HG03521 (cell line): ENCODE measurements around the gene GATA5.

ENCODE experiments used
- ATAC-seq: cut with Tn5 transposase; IDR thresholded peaks from one replicate; pipeline ENCODE4 v1.9.1; 2021; ENCODE audit warnings: mild to moderate bottlenecking, moderate library complexity; ENCODE audit not compliant: unreplicated experiment

GATA5 gene

DNA sequence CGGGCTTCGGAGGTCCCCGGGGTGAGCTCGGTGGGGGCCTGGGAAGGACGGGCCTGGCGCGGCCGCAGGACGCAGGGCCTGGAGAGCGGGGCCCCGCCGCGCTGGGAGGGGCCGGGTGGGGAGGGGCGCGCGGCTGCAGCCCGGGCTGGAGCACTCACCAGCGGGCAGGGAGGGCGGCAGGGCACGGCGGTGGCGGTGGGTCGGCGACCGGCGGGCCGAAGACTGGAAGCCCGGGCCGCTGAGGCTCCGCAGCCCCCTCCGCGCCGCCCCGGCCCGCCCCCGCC lies at the start of gene GATA5:
Gene GATA5, minus strand, starts transcription at position 224 of the 284 bp plus-strand sequence. CDS start 474 bp downstream, outside the sequence.
- no peak for ATAC-seq

DNA sequence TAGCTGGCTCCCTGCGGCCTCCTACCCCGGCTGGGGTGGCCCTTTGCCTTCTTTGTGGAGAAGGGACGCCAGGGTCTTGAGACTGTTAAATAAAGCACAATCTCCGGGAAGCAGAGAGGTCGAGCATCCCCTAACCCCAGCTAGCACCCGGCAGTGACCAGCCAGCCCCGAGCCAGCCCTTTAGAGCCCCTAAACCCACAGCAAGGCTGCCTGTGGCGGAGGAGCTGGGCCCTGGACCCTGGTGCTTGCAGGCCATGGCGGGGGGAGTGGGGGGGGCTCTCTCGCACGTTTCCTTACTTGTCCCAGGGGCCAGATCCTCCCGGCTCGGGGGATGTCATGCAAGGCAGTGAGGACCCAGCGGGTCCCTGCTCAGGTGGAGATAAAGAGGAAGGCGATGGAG lies 49.2 kb upstream of the GATA5 start:
- ATAC-seq, result no peak

- no peak for ATAC-seq
Observed at GRCh38 chr20:62524505-62524911, 48.7 kb upstream of the GATA5 start.

DNA sequence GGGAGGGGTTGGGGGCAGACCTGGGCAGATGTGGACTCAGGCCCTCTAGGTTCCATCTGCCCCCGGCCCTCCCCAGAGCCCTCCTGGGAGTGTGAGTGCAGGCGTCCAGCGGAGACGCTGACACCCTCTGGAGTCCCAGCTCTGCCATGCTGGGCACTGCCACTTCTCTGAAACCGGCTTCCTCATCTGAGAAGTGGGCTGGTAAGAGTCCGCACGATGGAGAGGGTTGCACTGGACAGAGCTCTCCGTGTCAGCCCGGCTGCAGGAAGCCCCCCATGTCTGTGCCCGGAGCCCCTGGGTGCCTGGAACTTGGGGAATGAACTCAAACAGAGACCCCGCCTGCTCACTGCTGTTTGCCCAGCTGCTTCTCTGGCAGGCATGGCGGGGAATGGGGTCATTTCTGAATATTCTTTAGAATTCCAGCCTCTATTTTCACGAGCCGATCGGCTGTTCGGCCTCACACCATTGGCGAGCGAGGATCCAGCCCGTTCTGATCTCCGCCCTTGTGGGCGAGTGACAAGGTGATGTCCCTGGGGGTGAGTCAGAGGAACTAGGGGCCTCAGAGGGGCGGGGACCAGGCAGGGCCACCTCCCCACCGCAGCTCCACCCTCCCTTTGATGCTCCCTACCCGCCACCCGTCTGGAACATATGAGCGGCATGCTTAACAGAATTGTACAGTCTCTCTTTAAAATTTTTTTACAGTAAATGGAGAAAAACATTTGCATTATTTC lies 47.8 kb upstream of the GATA5 start:
- ATAC-seq, result no peak

GRCh38 chr20:62522748-62523396 lies 47.1 kb upstream of the GATA5 start:
- ATAC-seq, result no peak

DNA sequence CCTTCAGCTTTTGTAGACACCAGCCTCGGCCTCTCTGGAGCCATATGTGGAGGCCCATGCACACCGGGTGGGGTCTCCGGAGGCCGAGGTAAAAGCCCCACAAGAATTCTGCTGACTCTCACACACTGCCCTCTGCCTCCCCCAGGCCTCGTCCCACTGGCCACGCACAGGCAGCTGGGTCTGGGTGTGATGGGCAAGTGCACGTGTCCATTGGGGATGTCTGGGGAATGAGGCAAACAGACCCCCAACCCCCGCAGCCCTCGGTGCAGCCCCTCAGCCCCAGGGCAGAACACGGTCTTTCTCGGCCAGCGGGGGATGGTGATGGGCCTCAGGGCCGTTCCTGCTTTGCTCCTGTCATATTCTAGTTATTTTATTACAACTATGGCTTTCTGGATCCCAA lies 44.0 kb upstream of the GATA5 start:
- no peak for ATAC-seq

DNA sequence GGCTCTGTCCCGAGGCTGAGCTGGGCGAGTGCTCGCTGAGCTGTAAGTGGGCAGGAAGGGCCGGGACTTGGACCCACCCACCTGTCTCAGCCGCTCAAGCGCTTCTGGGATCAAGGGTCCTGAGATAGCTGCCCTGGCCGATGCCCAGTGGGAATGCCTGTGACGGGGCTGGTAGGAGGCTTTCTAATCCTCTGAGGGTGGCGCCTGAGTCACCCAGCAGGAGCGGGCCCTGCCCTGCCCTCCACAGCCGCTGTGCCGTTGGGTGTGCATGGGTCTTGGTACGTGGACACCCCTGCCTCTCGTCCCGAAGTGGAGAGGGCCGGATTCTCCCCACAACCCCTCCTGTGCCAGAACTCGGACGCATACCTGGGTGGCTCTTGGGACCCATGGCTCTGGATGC lies 43.1 kb upstream of the GATA5 start:
- ATAC-seq, result no peak

- ATAC-seq, result no peak
Observed at GRCh38 chr20:62517901-62518610, 42.3 kb upstream of the GATA5 start.

DNA sequence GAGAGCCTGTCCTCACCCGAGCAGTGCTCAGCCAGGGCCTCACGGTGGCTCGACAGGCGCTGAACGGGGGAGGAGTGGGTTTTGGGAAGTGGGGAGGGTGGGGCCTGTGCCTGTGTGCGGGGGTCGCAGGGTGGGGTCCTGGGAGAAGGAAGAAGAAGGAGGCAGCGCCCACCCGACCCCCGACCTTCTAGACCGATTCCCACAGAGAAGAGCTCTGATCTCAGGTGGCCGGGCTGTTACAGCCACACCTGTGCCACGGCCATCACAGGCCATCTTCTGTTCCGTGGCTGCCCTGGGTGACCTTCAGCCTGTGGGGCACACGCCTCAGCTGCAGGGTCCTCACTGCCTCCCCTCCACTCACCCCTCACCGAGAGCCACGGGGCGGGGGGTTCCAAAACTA lies 41.4 kb upstream of the GATA5 start:
- no peak for ATAC-seq

- ATAC-seq, result no peak
Observed at GRCh38 chr20:62516338-62516737, 40.5 kb upstream of the GATA5 start.

DNA sequence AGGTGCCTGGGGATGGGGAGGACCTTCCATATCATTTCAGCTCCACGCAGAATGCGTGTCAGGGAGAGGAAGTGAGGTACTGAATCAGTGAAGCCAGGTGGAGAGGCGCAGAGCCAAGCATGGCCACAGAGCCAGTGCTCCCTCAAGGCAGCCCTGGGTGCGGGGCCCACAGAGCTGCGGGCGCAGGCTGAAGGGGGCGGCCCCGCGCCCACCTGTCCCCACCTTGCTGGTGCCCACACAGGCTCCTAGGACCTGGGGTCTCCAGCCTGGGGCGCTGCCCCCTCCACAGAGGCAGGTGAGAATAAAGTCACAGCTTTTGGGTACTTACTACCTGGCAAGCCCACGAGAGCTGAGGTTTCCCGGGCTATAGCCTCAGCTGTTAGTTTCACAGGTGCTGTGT lies 40.0 kb upstream of the GATA5 start:
- no peak for ATAC-seq

GRCh38 chr20:62515280-62515679 lies 39.5 kb upstream of the GATA5 start:
- ATAC-seq, result no peak

GRCh38 chr20:62513991-62514390 lies 38.2 kb upstream of the GATA5 start:
- ATAC-seq, result no peak

DNA sequence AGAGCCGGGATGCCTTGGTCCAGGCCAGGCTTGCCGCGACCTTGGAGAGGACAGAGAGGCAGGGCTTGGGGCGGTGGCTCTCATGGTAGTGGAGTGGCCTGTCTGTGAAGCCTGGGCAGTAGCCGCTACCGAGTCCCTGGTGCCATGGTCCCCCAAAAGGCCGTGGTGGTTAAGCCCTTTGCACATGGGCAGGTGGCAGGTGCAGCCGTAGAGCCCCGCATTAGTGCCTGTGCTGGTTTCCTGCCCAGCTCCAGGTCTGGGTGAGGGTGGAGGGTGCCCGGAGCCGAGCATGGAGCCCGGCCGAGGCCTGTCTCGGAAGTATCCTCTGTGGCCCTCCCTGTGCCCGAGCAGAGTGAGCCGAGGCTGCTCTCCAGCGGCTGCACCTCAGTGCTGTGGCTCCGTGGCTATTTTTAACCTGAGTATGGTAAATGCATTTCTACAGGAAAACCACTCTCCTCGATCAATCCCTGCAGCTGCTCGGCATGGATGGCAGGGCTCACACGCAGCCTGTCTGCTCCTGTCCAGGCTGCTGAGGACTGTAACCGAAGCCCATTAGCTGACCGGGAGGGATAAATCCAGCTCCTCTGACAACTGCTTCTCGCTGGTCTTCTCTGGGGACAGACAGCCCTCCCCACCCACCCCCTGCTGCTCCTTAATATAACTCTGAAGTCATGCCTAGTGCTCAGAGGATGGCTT lies 36.3 kb upstream of the GATA5 start:
- ATAC-seq, result no peak

DNA sequence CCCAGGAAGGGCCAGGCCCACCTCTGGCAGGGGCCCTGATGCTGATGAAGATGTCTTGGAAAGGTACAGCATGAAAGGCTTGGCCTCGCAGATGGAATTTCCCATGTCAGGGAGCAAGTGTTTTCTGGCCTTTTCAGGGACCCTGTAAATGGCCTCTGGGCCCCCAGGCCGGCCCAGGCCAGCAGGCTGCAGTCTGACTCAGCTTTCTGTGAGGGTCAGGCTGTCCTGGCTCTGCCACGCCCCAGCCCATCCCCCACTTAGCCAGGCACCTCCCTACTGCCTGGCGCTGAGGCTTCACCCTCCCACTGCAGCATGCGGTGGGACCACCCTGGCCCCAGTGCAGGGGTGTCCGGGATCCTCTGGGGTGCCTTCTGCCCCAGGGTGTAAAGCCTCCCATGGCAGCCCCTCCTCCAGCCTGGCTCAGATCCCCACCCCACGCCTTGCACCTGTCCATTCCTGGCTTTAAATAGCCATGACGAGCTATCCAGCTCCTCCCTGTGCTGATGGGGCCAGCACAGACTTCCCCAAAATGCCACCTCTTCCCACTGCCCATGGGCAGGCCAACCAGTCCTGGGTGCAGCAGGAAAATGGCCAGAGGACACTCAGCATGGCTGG lies 35.6 kb upstream of the GATA5 start:
- no peak for ATAC-seq

DNA sequence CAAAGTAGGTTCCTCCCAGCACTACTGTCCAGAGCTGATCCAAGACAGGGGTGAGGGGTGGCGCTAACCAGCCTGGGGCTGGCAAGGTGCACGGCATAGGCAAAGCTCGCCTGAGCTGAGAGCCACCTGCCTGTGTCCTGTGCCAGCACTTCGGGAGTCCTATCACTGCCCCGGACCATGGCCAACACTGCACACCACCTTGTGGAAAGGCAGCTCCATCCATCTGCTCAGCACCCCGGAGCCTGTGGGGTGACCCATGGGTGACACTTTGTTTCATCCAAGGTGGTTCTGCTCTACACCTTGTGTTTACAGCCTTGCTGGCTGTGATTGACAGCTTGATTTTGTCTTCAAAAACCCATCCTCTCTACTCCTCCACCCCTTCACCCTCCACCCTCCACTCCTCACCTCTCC lies 32.9 kb upstream of the GATA5 start:
- ATAC-seq, result no peak

DNA sequence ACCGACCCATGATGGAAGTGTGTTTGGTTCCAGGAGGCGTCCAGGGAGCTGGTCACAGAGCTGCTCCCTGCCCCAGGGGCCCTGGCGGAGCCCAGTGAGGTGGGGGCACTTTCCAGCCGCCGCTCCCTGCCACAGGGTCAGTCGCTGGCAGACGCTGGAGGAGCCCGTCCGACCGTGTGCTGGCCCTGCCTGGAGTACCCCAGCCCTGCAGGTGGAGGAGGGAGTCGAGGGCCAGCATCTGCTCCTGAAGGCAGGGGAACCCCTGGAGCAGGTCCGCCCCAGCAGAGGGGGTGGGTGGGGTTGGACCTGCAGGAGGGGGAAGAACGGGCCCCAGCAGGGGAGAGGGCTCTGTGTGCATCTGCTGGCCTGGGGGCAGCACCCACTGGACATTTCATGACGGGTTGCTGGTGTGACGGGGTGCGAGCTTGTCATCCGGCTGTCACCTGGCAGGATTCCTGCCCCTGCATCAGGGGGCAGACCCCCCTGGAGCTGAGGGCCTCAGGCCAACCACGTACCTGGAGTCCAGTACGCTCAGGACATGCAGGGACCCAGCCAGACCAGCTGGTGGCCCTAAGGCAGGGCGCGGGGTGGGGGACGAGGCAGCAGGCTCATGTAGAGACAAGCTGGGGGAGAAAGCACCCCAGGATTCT lies 32.3 kb upstream of the GATA5 start:
- ATAC-seq, result no peak

- ATAC-seq, result no peak
Observed at GRCh38 chr20:62507323-62507722, 31.5 kb upstream of the GATA5 start.

- no peak for ATAC-seq
Observed at GRCh38 chr20:62506791-62507190, 31.0 kb upstream of the GATA5 start.

GRCh38 chr20:62506087-62506486 lies 30.3 kb upstream of the GATA5 start:
- no peak for ATAC-seq
